HCT116 (cell line): ENCODE data around the gene IQGAP2.

Source experiments
- POLR2A ChIP-seq: IDR thresholded peaks from 2 replicates; pipeline ENCODE4 v1.7.0; 2011; ENCODE audit warnings: borderline replicate concordance; ENCODE audit not compliant: insufficient read depth, insufficient read length; ENCODE audit errors: extremely low read depth
- POLR2AphosphoS5 ChIP-seq: IDR thresholded peaks from 2 replicates; pipeline ENCODE4 v1.6.1; 2011; ENCODE audit warnings: mild to moderate bottlenecking, low read depth, low read length, moderate library complexity
- REST ChIP-seq: IDR thresholded peaks from 2 replicates; pipeline ENCODE4 v1.6.1; 2012; ENCODE audit warnings: low read depth
- SIN3A ChIP-seq: IDR thresholded peaks from 2 replicates; pipeline ENCODE4 v1.6.1; 2012; ENCODE audit warnings: low read depth
- SP1 ChIP-seq: IDR thresholded peaks from 2 replicates; pipeline ENCODE4 v1.6.1; 2012; ENCODE audit warnings: low read depth
- TCF7L2 ChIP-seq: IDR thresholded peaks from 2 replicates; pipeline ENCODE4 v1.7.0; 2011; ENCODE audit warnings: borderline replicate concordance, inconsistent platforms; ENCODE audit not compliant: insufficient read depth, insufficient read length; ENCODE audit errors: extremely low read depth
- TF ChIP-seq, protein P1 (sequence below), 3 experiments: fragments of 200-600 bp in 1 of 3; sonication (generic) in 1 of 3; IDR thresholded peaks in 2 of 3; conservative IDR thresholded peaks in 1 of 3; 2 replicates each; pipeline ENCODE4 v1.5.1; 2012 to 2017; ENCODE audit warnings: low read depth in 2 of 3, low read length in 2 of 3, antibody characterized with exemption in 1 of 3, borderline replicate concordance in 1 of 3, control low read depth in 1 of 3, mild to moderate bottlenecking in 1 of 3, mixed read lengths in 1 of 3, mixed run types in 1 of 3, moderate library complexity in 1 of 3; ENCODE audit not compliant: insufficient read depth in 1 of 3

GRCh38 chr5:76487821-76488220, 84.7 kb downstream of the IQGAP2 start:
- TF ChIP-seq TCF7L2 (no peak), REST (no peak), POLR2AphosphoS5 (no peak), POLR2A (no peak), SP1 (no peak), SIN3A (no peak)
- TF ChIP-seq, protein P1, sequence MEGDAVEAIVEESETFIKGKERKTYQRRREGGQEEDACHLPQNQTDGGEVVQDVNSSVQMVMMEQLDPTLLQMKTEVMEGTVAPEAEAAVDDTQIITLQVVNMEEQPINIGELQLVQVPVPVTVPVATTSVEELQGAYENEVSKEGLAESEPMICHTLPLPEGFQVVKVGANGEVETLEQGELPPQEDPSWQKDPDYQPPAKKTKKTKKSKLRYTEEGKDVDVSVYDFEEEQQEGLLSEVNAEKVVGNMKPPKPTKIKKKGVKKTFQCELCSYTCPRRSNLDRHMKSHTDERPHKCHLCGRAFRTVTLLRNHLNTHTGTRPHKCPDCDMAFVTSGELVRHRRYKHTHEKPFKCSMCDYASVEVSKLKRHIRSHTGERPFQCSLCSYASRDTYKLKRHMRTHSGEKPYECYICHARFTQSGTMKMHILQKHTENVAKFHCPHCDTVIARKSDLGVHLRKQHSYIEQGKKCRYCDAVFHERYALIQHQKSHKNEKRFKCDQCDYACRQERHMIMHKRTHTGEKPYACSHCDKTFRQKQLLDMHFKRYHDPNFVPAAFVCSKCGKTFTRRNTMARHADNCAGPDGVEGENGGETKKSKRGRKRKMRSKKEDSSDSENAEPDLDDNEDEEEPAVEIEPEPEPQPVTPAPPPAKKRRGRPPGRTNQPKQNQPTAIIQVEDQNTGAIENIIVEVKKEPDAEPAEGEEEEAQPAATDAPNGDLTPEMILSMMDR (IDR thresholded peaks at IDR 0.05 in 2 of 3, conservative IDR thresholded peaks at IDR 0.05 in 1 of 3; ENCODE audit: borderline replicate concordance in 1 of 3, insufficient read depth in 1 of 3, low read depth in 2 of 3, low read length in 2 of 3): no peak
